K562 treated with DMSO at 1 percent for 12 hours (cell line): ENCODE data around the gene RAB4A. TPM values are rescaled to one million over a fixed set of nuclear protein-coding genes. Genes with fewer than 3 reads are reported as not detected.

Source experiments
- total RNA-seq: library from RNA; unstranded; fragments of 300-600 nt; gene quantifications from 2 replicates; pipeline ENCODE4 v1.2.3, GENCODE V29; 2022; ENCODE audit not compliant: insufficient read depth

RAB4A gene, protein sequence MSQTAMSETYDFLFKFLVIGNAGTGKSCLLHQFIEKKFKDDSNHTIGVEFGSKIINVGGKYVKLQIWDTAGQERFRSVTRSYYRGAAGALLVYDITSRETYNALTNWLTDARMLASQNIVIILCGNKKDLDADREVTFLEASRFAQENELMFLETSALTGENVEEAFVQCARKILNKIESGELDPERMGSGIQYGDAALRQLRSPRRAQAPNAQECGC
- total RNA-seq, result 23.4 and 52.7 TPM in 2 replicates

GRCh38 chr1:229270547-229271447 is at the start of gene RAB4A:
RAB4A (plus strand) TSS chr1:229271111; CDS start chr1:229271340, 229 bp downstream.

GRCh38 chr1:229342656-229343569 is 72.0 kb downstream of the RAB4A start, which contains the start of gene CCSAP:
CCSAP (minus strand) TSS chr1:229343047; CDS start chr1:229342465, 582 bp downstream.

Other genes starting within 250 kb of the RAB4A start
- 2.7 and 11.5 TPM in 2 replicates for gene CCSAP, start 71.9 kb downstream of the RAB4A start, total RNA-seq
- gene ACTA1, start 163.0 kb downstream of the RAB4A start, total RNA-seq, result not detected in 2 replicates
- 15.3 and 53.3 TPM in 2 replicates for gene NUP133, start 237.2 kb downstream of the RAB4A start, total RNA-seq